NCI-H774 (cell line): ENCODE results near the gene PC.

ENCODE experiments used
- DNase-seq: peaks from one replicate; lab custom pipeline; 2025; lab: John Stamatoyannopoulos, UW

Gene PC

DNA sequence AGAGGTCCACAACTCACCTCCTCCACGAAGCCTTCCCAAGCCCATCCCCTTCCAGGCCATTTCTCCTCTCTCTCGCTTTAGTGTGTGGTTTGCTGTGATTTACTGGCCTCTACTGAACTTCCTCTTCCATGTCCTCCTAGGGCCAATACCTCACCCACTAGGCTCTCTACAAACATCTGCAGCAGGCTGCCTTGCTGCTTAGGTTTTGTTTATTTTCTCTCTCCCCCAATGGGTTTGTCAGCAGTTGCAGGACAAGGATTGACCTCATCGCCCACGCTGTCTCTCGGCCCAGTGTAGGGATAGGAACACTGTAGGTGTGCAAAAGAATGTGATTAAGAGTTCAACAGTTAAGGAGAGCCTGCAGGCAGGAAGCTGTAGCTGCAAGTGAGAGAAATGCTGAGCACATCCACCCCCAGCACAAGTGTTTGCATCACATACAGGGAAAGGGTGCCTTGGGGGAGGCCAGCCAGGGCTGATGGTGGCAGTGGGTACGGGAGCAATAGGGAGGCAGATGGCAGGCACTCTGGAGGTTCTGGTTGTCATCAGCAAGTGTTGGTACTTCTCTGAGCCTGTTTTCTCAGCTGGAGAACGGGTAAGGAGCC lies 1.4 kb downstream of the PC start:
- DNase-seq, result no peak

DNA sequence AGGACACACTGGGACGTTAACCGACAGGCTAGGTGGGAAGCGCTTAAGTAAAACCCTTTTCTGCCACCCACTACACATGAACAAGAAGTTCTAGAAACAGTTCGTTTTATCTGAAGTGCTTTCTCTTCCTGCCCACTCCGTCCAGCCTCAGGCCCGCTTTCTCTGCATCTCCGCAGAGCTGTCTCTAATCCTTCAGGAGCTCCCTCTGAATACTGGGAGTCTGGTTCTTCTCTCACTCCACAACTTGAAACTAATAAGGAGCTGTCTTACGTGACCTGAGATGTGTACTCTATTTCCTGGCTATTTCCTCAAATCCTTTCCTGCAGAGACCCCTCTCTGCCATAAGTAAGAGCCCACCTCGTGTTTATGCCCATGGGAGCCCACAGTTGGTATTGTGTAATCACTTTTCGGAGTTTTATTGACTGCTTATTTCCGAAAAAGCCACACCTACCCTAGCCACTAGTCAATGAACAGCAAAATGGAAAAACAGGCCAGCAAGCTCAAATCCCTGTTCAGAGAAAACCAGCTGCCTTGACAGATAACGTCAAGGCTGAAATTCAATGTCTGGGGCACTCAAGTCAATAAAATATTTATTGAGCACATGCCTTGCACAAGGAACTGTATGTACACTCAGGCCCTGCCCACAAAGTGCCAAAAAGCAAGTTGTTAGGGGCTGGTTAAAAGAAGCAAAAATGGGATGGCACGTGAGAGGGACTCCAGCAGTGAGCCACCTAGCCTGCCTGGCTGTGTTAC lies 4.9 kb downstream of the PC start:
- no peak for DNase-seq

DNA sequence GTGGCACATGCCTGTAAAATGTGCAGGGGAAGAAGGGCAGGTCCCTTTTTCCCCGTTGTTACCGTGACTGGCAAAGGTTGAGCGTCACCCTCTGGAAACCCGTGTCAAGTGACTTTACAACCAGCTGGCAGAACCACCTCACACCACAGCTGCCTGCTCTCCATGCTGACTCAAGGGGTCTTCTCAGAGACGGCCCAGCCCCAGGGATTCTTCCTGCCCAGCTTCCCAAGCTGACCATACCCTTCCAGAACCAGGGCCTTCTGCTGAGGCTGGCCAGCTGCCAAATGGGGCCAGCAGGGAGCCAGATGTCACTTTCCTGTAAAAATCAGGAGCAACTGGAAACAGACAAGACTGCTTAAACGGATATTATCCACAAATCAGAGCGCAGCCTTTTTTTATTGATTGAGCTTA lies 6.3 kb downstream of the PC start:
- peak; percentile 25 for DNase-seq

DNA sequence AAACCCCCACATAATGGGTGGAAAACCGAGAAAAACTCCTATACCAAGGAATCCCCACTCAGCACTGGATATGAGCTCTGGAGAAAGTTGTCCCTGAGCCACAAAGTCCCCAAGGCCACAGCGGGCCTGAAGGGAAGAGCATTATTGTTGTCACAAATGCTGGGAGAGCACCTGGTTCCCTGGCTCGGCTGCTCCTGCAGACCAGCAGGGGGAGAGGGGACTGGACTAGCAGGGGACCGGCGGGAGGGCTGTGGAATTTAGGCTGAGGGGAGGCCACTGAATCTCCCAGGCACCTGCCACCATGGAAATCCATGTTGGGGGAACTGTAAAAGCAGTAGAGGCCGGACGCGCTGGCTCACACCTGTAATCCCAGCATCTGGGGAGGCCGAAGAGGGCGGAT lies 7.0 kb downstream of the PC start:
- DNase-seq, result no peak

DNA sequence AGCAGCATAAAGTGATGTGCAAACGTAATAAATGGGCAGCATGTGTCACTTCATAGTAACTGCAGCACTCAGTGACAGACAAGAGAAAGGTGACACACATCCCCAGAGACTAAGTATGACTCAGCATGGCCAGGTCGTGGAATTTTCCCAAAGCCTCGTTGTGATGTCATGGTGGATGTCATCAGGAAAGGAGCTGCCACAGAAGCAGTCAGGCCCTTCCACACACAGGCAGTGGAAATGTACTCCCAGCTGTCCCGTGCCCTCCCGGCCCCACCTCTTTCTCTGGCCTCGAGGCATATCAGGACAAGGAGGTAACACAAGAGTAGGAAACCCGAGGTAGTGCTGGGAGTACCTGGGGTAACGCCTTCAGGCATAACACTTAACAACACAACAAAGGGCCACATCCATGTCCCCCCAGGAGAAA lies 8.1 kb downstream of the PC start:
- peak; percentile 6 for DNase-seq

DNA sequence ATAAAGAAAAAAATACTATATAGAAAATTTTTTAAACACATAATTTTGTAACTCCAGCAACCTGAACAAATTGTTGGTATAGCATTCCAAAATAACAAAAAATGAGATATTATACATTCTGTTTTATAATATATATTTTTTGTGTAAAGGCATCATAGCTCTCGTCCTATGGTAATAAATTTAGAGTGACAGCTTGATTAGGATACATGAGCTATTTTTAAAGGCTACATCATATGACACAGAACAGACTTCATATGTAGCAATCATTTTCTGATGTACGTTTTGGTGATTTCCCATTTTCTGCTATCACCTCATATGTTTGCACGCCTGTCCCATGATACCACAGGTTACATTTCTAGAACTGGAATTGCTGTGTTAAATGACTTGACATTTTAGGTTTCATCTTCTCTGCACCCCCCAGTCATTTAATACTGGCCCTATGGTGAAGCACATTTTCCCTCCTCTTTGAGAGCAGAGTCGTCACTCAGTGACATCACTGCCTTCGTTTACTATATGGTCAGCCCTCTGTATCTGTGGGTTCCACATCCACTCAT lies 19.5 kb downstream of the PC start:
- no peak for DNase-seq

DNA sequence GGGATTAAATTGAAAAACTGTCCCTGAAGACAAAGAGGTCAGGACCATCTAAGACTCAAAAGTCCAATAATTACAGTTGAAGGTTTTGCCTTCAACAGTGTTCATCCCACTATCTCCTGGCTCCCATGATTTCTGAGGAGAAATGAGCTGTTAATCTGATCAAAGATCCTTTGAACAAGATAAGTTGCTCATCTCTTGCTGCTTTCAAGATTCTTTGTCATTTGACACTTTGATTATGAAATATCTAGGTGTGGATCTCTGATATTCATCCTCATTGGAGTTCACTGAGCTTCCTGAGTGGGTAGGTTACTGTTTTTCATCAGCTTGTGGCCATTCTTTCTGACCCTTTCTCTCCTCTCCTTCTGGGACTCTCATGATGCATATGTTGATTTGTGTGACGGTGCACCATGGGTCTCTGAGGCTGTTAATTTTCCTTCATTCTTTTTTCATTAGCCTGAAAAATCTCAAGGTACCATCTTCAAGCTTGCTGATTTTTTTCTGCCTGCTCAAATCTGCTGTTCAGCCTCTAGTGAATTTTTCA lies 20.9 kb downstream of the PC start:
- DNase-seq, result no peak

DNA sequence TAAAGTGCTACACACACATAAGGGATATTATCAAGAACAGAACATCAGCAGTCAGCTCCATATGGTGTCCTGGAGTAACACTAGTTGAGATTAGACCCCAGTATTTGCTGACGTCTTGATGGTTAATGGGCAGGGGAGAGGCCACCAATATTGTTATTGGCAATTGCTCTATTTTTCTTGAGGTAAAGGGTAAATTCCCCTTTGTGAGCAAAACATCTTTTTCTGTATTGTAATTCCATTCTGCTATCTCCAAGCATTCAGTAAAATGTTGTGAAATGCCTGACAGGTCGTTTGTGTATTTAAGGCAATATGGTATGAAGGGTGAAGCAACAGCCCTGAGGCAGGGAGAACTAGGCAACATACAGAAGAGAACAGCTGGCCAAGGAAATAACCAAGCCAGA lies 21.9 kb downstream of the PC start:
- DNase-seq, result no peak

DNA sequence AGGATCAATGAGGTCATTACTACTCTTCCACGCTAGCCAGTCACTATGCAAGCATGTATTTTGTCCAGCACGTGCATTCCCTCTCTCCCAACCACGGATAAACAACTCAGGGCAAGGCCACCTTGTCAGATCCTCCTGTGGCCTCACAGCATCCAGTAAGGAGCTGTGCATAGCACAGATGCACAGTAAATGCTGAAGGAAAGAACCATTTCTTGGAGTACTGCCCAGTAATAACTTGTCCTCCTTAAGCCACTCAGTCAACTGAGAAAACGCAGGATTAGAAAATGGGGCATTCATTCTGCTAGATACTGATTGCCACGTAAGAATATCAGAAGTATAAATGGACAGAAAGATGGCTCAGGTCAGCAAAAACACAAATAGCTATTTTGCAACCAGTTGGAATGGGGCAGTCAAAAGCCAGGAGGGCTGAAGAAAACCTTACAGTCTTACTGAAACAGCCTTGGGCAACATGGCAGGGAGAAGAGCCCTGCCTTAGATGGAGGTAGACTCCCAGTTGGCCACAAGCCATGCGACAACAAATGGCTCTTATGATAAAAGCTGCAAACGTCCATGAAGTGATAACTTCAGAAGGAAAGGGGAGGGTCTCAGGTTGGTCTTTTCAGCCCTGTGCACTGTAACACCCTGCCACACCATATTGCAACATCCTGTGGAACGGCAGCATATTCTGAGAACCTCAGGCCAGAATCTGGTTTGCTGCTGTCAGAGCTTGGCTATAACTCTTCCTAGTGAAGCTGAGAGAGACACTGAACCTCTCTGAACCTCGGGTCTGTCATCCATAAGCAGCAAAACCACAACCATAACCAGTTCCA lies 23.0 kb downstream of the PC start:
- DNase-seq, result no peak

DNA sequence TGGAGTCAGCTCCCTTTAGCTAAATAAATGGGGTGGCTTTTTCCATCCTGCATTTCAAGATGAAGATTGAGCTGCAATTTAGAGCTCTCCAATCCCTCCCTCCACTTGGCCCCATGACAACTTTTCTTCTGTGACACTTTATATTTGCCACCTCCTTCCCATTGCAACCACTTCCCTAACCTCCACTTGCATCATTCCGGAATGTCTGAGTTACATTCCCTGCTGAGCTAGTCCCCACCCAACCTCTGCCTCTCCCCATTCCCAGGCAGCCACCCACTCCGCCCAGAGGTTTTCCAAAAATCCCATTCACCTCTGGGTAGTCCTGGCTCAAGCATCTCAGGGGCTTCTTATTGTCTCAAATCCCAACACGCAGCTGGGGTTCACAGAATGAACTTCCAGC lies 24.7 kb downstream of the PC start:
- no peak for DNase-seq

DNA sequence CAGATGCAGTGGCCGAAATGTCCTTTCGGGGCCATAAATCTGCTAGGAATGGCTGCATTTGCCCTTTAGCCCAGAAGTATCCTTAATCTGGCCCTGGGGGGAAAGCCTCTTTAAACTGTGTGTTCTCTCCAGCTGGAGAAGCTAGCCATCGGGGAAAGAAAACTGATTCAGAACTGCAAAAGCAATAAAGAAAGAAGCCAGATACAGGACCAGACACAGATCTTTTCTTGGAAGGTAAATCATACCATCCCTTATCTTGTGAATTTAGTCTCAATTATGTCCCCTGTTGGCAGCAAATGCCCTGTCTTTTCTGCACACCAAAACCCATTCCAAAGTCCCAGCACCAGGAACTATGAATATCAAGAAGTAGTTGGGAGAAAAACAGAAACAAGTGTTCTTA lies 25.6 kb downstream of the PC start:
- DNase-seq, result no peak

DNA sequence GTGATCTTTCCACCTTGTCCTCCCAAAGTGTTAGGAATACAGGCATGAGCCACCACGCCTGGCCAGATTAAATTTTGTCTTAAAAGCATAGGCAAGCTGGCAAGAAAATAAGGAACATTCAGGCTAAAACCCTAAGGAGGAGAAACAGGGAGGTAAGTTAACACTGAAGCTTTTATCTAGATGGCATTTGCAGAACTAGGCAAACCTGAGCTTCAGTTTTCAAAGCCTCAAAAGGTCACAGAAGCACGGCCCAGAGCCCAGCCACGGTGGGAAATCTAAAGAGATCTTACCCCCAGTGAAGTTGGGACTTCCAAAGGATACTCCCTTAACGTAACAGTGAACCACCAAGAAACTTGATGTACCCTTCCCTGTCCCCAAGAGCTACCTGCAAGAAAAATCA lies 28.4 kb downstream of the PC start:
- no peak for DNase-seq

DNA sequence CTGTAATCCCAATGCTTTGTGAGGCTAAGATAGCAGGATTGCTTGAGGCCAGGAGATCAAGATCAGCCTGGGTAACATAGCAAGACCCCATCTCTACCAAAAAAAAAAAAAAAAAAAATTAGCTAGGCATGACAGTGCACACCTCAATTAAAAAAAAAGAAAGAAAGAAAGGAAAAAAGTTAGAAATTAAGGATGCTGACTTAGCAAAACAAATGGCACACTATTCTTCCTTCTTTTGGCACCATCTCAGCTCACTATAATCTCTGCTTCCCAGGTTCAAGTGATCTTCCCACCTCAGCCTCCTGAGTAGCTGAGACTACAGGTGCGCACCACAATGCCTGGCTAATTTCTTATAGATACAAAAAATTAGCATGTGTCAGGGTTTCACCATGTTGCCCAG lies 33.9 kb downstream of the PC start:
- no peak for DNase-seq

DNA sequence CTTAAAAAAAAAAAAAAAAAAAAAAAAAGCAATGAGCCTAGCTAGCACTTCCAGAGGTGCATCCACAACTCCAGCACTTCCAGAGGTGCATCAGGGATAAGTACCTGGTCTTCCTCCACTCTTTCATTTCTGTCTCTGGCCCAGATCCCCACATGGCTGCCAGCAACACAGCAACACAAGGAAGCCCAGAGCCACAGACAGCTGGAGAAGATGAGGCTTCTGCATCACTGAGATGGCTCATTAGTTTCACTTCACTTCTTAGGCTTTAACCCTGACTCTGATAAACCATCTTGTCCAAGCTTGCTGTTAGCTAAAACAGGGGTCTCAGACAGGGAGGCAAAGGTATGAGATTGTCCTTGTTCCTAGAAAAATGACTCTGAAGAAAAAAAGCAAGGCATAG lies 35.6 kb downstream of the PC start:
- DNase-seq, result no peak

DNA sequence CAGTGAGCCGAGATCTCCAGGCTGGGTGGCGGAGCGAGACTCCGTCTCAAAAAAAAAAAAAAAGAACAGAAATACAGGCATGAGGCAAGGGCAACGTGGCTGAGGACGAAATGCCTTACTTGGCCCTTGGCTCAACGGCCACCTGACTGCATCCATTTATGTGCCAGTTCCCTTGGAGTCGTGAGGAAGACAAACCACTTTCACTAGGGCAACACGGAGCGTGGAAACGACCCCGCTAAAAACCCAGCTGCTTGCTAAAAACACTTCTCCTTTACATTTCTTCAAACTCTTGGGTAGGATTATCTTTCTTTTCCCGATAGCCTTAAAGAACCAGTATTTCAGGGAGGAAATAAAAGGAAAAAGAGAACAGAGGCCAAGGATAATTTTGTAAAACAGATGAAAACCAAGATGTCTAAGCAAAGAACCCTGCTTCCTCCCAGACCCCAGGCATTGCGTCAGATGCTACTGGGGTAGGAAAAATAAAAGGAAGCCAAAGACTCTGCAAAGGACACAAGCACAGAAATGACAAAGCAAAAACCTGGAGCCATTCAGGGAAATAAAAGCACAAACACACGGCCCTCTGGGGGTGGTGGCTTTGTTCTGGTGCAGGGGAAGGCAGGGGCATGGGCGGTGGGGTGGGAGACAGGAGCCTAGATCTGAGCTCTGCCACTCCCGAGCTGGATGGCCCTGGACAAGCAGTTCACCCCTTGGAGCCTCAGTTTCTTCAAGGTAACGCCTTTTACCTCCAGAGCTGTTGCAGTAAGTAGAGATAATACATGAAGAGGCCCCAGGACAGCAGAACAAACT lies 37.0 kb downstream of the PC start:
- DNase-seq, result no peak

DNA sequence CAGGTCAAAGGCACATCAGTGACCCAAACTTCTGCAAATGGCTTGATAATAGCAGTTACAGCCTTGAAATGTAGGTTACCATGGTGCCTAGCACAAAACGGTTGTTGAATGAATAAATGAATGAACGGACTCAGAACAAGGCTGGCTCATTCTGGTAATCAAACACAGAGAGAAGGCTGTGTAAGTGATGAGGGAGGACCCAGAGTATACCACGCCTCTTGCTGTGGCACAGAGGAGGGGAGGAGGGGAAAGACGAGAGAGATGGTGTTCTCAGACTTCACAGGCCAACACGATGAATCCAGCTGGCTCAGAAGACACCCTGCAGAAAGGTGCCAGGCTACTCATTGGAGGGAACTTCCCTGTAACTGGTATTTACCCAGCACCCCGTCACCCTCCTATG lies 38.3 kb downstream of the PC start:
- DNase-seq, result no peak

DNA sequence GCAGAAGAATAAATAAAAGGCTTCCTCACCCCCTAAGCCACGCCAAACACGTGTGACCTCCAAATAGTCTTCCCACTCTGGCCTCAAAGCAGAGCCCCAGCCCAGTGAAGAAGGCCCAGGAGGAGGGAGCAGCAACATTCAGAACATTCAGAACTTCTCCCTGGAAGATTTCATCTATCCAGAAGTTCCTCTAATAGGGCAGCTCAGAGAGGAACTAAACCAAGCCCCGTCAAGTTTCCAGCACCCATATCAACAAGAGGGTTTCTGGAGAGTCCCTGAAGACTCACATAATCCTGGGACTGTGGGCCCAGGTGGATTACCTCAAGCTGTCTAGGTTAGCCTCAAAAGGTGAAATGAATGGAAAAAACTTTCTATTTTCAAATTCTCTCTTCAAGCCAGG lies 39.4 kb downstream of the PC start:
- no peak for DNase-seq

DNA sequence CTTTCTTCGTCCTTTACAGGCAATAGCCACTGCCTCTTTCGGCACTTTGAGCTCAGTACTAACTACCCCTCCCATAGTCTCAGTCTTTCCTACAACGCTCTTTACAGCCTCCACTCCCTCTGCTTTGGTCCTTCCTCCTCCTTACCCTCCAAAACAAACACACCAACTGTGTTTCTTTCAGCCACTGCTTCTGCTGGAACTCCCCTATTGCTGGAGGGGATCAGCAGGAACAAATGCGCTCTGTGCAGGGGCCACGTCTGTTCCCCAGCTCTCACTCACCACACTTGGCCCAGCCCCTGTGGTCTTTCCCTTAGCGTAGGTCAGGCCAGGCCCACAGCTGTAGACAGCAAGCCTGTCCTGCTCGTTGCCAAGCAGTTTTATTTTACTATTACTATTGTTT lies 42.3 kb downstream of the PC start:
- no peak for DNase-seq

DNA sequence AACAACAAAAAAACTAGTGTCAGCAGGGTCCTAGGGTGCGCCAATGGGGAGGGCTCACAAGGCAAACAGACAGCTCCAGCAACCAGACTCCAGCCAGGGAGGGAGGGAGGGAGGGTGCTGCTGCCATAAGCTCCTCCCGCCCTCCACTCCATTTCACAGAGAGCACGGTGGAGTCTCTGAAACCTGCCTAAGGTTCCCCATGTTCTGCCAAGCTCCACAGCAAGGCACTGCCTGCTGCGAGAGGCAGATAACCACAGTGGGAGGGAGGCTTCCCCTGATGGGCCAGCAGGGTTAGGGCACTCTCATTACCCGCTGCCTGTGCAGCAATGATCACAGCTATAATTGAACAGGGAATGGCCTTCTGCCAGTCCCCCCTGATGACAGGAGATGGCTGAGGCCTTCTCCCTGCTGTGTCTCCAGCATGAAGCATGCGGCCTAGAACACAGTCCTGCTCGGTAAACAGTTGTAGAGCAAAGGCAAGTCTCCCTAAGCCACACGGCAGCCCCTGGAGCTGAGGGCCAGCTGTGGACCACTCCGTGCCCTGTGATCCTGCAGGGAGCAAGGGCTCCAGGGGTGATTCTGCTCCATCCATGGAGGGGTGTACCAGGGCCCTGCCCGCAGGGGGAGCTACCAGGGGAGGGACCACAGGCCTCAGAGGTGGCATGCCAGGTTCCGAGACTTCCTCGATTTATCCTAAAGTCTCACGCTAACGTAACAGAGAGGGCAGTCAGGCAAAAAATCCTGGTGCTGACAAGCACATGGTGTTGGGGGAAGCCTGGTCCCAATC lies 42.9 kb downstream of the PC start:
- DNase-seq, result no peak

DNA sequence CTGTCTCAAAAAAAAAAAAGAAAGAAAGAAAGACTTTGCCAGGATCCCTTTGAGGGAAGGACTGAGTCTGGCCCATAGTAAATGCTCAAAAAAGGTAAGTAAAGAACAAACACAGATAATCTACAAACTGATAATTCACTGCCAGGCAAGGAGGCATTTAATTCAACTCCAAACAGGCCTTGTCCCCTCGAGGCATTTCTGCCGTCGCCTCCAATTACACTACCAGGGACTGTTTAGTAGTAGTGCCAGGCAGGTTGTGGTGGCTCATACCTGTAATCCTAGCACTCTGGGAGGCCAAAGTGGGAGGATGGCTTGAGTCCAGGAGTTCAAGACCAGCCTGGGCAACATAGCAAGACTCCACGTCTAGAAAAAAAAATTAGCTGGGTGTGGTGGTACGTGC lies 43.7 kb downstream of the PC start:
- no peak for DNase-seq

DNA sequence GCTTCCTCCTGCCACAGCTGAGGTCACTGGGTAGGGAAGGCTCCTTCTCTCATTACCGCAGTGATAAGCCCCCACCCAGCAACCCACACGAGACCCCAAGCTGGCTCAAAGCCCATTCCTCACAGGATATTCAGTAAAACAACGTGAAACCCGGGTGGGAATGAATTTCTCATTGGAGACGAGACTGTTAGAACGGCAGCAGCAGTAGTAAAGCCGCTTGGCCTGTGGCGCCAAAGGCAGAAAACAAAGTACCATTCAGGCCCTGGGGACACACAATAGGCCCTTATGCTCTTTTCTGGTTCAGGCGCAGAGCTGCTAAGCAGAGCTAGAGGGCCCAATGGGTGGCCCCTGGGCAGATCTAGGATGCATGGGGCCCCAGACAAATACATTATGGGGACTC lies 45.3 kb downstream of the PC start:
- no peak for DNase-seq
